Frontal cortex (tissue), 4 donors: Measurements from ENCODE around the gene ASMTL. TPM values are rescaled to one million over a fixed set of nuclear protein-coding genes. Genes with fewer than 3 reads are reported as not detected.
A peak's percentile ranks its signal among the peaks of the same experiment; 100 is the strongest.
"Not testable (repeated sequence)": the region's sequence is repeated elsewhere in the genome, so short reads cannot be mapped to it uniquely, and the experiment has no call there.

Experiments used
- DNase-seq, 2 donors: peaks; one replicate each; pipeline ENCODE4 v3.0.0; 2012; ENCODE audit warnings: low spot score in 2 of 2
- FAIRE-seq: peaks from 2 replicates; lab custom pipeline; 2012; peaks lifted over from hg19 to GRCh38; lab: Jason Lieb, UNC
- total RNA-seq: library from RNA; depleted of rRNA; stranded (reverse); fragments of >200 nt; gene quantifications from one replicate; pipeline ENCODE4 v1.2.3, GENCODE V29; 2014
- donor health status: control.
- donor health status: control.
- donor health status: control.

The ASMTL gene
- total RNA-seq, 1 donor from 2014 or later: 10.6 TPM

GRCh38 chrX:1393871-1394615 lies 58.7 kb downstream of the ASMTL start:
- no peak for DNase-seq
- no peak for FAIRE-seq

- peak; percentile 64 to 69 for DNase-seq
- FAIRE-seq: no peak
Observed at GRCh38 chrX:1392376-1393068, 60.2 kb downstream of the ASMTL start.

- FAIRE-seq (no peak), DNase-seq (peak; percentile 99 to 100)
Observed at GRCh38 chrX:1391707-1392375, 60.9 kb downstream of the ASMTL start, which contains the start of gene SLC25A6. TSS of gene SLC25A6 (minus strand) at chrX:1392113. CDS start at chrX:1392009, 104 bp downstream.

- FAIRE-seq: no peak
- no peak for DNase-seq
Observed at GRCh38 chrX:1391370-1391706, 61.4 kb downstream of the ASMTL start.

GRCh38 chrX:1390621-1391369 lies 61.9 kb downstream of the ASMTL start:
- DNase-seq: no peak
- FAIRE-seq: no peak

- DNase-seq: no peak
- FAIRE-seq: no peak
Observed at GRCh38 chrX:1389993-1390285, 62.8 kb downstream of the ASMTL start.

- DNase-seq: no peak
- FAIRE-seq: no peak
Observed at GRCh38 chrX:1389181-1389992, 63.3 kb downstream of the ASMTL start.

GRCh38 chrX:1388651-1389050 lies 64.1 kb downstream of the ASMTL start:
- DNase-seq: no peak
- no peak for FAIRE-seq

- no peak for FAIRE-seq
- DNase-seq: no peak
Observed at GRCh38 chrX:1387141-1387776, 65.5 kb downstream of the ASMTL start.

GRCh38 chrX:1386338-1387127 lies 66.2 kb downstream of the ASMTL start:
- FAIRE-seq (no peak), DNase-seq (no peak)

GRCh38 chrX:1385253-1386223 lies 67.2 kb downstream of the ASMTL start:
- FAIRE-seq: no peak
- DNase-seq: peak in 1 of 2 donors; percentile 11

- DNase-seq: peak in 1 of 2 donors; percentile 10
- FAIRE-seq: no peak
Observed at GRCh38 chrX:1384658-1385252, 68.0 kb downstream of the ASMTL start.

- FAIRE-seq: no peak
- peak in 1 of 2 donors; percentile 3 for DNase-seq
Observed at GRCh38 chrX:1380672-1381233, 72.0 kb downstream of the ASMTL start.

- FAIRE-seq (no peak), DNase-seq (no peak)
Observed at GRCh38 chrX:1378306-1378759, 74.4 kb downstream of the ASMTL start.

GRCh38 chrX:1368385-1368698 lies 84.4 kb downstream of the ASMTL start:
- FAIRE-seq (no peak), DNase-seq (no peak)

- FAIRE-seq: not testable (repeated sequence)
Observed at GRCh38 chrX:1366363-1366762, 86.3 kb downstream of the ASMTL start.

GRCh38 chrX:1361910-1362309 lies 90.8 kb downstream of the ASMTL start:
- DNase-seq (no peak), FAIRE-seq (no peak)

More at GRCh38 chrX:1366363-1366762, 86.3 kb downstream of the ASMTL start:
- not testable (repeated sequence) for DNase-seq
